GM21367 (cell line): ENCODE measurements around the gene ZNF530.

Source experiments
- ATAC-seq: cut with Tn5 transposase; IDR thresholded peaks from one replicate; pipeline ENCODE4 v1.9.1; 2021; ENCODE audit not compliant: unreplicated experiment

The ZNF530 gene

DNA sequence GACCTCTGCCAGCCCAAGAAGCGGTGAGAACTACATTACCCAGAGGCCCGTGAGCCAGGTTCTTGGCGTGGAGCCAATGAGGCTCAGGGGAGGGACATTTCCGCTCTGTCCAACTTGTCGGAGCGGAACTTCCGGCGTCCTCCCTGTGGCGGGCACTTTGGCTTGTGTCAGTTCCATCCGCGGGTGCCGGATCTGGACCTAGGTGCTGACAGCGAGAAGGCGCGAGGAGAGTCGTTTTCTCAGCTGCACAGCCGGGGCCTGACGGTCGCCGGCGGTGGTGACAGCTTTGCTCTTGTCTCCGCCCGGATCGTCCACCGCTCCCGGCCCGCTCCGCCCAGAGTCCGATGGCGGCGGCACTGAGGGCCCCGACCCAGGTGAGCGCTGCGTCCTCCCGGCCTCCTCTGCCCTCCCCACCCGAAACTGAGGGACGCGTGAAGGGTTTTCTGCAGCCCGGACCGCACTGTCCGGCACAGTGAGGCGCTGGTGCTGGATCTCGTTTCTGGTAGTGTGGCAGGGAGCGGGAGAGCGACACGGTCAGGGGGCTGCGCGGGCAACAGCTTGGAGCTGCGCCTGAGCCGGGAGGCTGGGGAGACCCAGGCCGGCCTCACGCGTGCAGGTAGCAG lies at the start of gene ZNF530:
Gene ZNF530 (plus strand): TSS at position 125 of the 623 bp plus-strand sequence. CDS start 4,461 bp downstream, outside the sequence.
- peak; percentile 90 for ATAC-seq

- ATAC-seq = no peak
Observed at GRCh38 chr19:57552432-57552831, 47.3 kb upstream of the ZNF530 start.

DNA sequence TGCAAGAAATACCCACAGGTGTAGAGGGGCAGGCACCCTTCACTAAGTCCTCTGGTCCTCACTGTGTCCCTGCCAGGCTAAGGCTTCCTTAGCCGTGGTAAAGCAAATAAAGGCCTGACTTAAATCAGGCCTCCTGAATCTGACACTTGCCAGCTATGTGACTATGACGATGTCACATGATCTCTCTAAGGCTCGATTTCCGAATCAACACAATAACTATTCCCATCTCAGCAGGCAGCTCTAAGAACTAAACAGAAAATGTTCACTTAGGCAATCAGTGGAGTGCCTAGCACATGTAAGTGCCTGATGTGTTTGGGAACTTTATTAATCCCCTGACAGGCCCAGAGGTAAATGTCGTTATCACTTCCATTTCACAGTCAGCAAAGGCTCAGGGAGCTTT lies 42.0 kb upstream of the ZNF530 start:
- no peak for ATAC-seq

- no peak for ATAC-seq
Observed at GRCh38 chr19:57558525-57558924, 41.2 kb upstream of the ZNF530 start.

GRCh38 chr19:57559008-57559403 lies 40.7 kb upstream of the ZNF530 start:
- no peak for ATAC-seq

DNA sequence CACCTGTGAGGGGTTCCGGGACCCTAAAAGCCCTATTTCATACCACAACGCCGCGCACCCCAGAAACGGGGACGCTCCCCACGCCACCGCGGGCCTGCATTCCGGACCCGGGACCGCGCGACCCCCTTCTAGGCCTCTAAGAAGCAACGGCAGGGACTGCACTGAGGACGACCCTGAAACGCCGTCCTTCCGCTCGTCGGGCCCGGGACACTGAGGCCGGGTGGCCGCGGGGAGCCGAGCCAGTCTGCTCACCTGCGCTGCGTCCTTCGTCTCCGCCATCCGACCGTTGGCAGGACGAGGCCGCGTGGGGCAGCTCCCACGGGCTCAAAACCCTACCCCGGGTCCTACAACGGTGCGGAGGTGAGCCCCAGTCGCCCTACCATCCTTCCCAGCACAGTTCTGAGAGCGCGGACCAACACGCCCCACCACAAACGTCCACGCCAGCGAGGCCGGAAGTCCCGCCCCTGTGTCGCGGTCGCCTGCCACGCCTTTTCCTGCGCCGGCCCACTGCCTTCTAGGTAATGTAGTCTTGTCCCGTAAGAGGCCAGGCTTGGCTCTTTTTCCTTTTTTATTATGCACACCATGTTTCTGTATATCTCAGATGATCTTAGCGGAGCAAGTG lies 40.2 kb upstream of the ZNF530 start, which contains the start of gene ZNF550:
Gene ZNF550 (minus strand): TSS at position 460 of the 622 bp plus-strand sequence. CDS start 181 bp downstream, at position 279.
- ATAC-seq = peak; percentile 88

DNA sequence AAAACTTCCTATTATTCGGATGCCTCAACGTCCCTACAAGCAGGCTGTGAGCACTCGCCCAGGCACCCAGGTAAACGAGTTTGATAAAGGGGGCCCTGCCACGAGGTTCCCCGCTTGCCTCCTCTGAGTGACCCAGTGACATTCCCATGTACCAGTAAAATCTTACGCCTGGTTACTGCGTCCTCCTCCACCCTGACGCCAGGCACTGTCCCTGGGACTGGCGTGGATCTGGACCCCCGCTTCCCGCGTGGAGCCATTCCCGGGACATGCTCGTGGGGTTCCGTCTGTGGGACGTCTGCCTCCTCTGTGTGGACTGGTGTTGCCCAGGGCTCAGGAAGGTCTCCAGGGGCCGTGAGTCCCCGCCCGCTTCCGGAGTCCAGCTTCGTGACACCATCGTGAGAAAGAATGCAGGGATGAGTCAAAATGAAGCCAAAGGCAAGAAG lies 39.6 kb upstream of the ZNF530 start:
- ATAC-seq = peak; percentile 17

DNA sequence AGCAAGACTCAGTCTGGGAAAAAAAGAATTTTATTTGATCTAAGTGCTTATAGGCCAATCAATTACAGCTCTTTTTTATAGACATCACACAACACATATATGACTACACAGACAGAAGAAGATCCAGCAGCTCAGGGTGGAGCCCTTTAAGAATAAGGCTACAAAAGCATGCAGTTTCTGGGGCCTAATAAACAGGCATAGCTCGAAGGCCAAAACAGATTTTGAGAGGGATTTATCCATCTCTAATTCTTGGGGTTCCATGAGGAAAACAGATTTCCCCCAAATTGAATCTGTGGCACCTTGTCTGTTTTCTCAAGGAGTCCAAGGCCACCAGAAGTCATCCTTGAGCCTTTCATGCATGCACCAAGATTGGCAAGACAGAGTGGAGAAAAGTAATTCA lies 36.1 kb upstream of the ZNF530 start:
- no peak for ATAC-seq

DNA sequence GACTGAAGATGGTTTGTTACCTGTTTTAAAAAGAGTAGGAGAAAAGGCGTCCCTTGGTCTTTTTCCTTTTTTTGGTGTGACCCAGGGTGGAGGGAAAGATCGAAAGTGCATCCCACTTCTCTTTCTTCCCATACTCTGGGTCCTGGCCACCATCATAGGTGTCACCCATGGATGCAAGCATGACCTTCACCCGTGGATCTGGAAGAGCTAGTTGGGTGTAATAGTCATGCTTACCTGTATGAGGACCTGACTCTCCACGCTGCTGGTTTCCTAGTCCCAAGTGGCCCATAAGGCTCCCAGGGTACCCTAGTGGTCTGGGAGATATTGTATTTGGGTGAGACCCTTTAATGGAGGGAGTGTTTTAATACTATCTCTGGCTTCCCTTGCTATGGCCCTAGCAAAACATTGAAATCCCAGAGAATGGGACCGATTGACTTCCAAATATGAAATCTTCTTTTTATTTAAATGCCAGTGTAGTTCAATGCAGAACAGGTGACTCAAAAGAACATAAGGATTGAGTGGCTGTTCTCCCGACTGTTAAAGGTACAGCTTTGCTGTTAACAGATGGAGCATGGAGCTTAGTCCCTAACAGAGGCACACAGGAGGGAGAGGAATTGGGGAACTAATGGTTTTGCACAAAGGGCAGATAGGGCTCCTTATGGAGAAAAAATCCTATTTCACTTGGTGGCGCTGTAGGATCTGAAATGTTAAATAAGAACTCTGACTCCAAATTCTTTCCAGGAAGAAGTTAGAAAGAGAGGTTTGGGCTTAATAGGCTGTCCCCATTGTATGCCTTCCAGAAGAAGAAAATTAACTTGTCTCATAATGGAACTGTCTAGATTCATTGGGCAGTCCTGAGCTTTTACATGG lies 33.1 kb upstream of the ZNF530 start:
- ATAC-seq = no peak

DNA sequence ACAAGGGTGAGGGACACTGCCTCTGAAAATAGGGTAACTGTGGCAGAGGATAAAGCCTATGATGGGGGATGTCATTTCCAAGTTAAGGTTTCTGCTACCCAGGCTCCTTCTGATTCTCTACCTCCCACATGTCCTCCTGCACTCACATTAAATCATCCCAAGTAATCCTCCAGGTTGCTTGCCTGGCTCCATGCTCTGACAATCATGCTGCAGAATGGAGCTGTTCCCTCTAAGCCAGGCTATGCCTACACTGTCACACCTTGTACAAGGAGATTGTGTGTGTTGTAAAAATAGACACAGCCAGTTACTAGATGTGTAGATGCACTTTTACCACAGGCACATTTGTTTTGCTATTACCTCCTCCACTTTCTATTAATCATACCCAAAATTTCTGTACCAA lies 29.0 kb upstream of the ZNF530 start:
- ATAC-seq = no peak

GRCh38 chr19:57572415-57572947 lies 27.2 kb upstream of the ZNF530 start:
- ATAC-seq = no peak

DNA sequence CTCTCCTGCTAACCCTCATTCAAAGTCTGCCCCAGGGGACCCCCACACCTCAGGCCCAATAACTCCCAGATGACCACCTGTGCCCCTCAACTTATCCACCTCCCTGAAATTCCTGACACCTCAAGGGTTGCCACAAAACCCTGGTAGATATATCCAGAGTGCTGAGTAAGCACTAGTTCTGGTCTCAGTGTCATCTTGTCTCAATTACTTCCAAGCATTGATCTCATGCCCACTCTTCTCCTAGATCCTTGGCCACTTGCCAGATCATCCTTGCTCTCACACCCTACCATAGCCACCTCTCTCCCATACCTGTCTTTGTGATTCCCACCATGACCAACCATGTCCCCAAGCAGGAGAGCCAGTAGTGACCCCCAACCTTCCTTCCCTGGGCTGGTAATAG lies 23.0 kb upstream of the ZNF530 start:
- ATAC-seq = no peak

GRCh38 chr19:57578487-57579205 lies 21.0 kb upstream of the ZNF530 start, which contains the start of gene ZNF416:
Gene ZNF416, minus strand, starts transcription at chr19:57578911. Its CDS starts 207 bp downstream, at chr19:57578704.
- ATAC-seq = peak; percentile 81

GRCh38 chr19:57583104-57583520 lies 16.6 kb upstream of the ZNF530 start:
- no peak for ATAC-seq

DNA sequence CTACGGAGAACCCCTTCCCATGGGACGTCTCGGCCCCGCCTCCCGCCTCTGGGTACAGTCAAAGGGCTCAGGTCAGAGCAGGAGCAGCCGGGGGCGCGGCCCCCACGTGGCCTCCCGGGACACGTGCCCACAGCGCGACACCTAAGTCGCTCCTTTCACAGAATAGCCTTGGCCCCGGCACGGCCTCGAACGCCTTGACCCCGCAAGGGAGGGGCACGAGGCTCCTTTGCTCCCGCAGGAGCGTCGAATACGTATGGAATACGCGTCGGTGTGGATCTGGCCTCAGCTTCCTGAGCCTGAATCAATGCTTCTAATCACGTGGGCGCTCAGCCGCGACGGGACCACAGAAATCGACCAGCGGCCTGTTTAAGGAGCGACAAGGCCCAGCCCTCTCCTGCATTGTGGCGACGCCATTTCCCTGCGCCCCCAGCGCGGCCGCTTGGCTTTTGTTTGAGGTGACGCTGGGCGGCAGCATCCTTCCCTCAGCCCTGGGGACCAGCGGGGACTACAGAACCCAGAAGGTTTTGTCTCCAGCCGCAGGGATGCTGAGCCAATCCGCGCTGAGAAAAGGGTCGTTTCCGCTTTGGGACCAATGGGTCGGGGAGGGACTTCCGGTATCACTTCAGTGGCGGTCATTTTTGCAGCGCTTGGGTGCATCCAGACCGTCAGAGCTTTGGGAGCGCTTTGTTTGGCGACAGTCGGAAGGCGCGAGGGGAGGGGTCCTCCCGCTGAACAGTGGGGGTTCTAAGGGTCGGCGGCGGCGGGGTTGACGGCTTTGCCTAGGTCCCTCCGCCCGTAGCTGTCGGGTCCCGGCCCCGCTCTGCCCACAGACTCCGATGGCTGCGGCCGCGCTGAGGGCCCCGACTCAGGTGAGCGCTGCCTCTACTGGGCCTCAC lies 15.9 kb upstream of the ZNF530 start, which contains the start of gene ZIK1:
Gene ZIK1 (plus strand): TSS at position 625 of the 896 bp plus-strand sequence. CDS start 212 bp downstream, at position 837.
- peak; percentile 73 for ATAC-seq

GRCh38 chr19:57587529-57587928 lies 12.2 kb upstream of the ZNF530 start:
- ATAC-seq = no peak

DNA sequence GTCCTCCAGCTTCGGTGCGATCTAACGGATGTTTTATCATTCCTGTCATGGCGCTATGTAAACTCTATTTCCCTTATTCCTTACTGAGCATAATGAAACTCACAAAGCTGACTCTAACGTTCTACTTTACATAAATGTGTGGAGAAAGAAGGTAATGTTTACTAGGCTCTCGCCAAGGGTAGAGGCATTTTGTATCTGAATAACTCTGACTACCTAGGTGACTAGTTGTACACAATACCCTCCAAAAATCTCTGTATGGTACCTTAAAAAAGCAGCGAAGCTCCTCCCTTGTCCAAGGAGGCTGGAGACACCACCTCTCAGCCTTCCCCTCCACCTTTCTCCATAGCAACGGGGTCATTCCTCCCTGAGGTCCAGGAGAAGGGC lies 316 bp upstream of the ZNF530 start:
- ATAC-seq = peak; percentile 30

GRCh38 chr19:57606931-57607330 lies 7.2 kb downstream of the ZNF530 start:
- no peak for ATAC-seq

- no peak for ATAC-seq
Observed at GRCh38 chr19:57611113-57611512, 11.4 kb downstream of the ZNF530 start.
